OCI-M1 (cell line): ENCODE data around the gene LSMEM2.
"Not testable (repeated sequence)": the region's sequence is repeated elsewhere in the genome, so short reads cannot be mapped to it uniquely, and the experiment has no call there.

Source experiments
- DNase-seq: peaks from one replicate; lab custom pipeline; 2025; lab: John Stamatoyannopoulos, UW

The LSMEM2 gene

GRCh38 chr3:50298836-50299637 is 20.1 kb downstream of the LSMEM2 start, which contains the start of the genes HYAL3 and NAA80:
Gene HYAL3, minus strand, starts transcription at chr3:50299405. Its CDS starts 3,803 bp downstream, at chr3:50295602.
Gene NAA80, minus strand, starts transcription at chr3:50299405. Its CDS starts 1,942 bp downstream, at chr3:50297463.
- peak; percentile 98 for DNase-seq

DNA sequence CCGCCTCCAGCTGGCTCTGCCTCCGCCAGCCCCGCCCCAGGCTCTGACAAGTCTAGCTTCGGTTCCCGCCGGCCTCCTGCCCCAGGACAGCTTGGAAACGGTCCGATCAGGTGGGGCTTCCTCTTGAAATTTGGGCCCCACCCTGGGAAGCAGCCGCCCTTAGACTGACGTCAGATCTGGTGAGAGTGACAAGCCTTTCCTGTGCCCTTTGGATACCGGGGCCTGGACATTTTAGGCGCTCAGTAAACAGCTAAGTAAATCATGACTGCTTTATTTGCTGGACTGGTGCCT is 20.7 kb downstream of the LSMEM2 start:
- no peak for DNase-seq

GRCh38 chr3:50299929-50300680 is 21.2 kb downstream of the LSMEM2 start:
- DNase-seq: peak; percentile 30

- no peak for DNase-seq
These were observed 21.9 kb downstream of the LSMEM2 start for GRCh38 chr3:50300681-50301254.

DNA sequence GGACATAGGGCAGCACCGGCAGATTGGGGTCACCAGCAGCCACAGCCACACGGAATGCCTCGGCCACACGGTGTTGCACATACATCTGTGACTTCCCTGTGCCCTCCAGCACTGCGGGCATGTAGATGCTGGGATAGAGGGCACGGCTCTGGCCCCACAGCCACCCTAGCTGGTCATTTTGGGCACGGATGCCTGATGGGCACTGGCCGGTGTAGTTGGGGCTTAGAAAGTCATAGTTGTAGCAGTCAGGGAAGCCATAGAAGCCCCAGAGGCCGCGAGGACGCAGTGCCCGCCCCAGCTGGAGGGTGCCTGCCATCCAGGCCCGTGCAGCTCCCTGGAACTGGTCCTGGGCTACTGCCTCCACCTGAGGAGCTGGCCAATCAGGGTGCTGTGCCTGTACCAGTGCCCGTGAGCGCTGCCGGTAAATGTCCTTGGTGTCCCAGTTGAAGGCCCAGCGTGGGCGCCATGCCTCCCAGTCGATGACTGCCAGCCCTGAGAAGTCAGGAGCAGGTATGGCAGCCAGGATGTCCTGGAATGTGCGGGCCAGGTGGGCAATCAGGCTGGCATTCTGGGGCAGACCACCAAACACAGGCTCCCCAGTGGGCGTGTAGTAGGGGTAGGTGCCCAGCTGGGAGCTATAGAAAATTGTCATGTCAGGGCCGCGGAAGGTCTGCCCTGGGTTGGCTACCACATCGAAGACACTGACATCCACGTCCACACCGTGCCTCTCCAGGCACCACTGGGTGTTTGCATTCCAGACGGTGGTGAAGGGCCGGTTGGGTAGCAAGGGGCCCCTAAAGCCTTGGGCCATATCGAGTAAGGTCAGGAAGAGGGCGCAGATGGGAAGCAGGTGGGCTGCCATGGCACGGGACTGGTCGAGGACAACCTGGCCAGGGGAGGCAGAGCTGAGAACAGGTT is 23.5 kb downstream of the LSMEM2 start:
- DNase-seq: no peak

DNA sequence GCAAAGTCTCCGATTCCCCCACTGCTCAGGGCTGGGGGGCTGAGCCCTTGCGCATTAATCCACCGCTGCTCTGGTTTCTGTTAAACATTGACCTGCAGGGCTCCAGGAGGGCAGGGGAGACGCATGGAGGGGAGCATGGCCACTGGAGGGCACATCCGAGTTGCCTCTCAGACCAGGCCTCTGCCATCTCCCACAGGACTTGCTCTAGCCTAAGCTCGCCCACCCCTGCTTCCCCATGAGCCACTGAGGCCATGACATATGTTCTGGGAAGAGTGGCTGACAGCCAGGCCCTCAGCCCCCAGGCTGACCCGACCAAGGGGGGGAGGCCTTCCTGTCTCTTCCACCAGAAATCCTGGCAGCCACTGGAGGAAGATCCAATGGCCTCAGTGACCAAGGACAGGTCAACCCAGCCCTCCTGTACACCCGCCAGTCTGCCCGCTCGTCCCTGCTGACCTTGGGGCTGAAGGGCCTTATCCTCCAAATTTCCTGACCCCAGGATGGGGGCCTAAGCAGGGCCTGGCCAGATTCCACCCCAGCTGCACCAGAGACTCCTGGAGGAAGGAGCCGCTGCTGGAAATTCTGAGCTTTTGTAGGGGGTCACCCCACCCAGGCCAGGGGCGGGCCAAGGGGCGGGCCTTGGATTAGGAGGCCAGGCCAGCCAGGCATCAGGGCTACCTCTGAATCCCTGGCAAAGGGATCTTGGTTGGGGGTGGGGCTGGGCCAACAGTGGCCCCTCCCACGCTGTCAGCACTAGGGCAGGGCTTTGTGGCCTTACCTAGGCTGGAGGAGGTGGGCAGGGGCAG is 24.3 kb downstream of the LSMEM2 start, which contains the start of gene HYAL1:
TSS of gene HYAL1 (minus strand) at position 562 of the 803 bp plus-strand sequence. CDS start 618 bp downstream, outside the sequence.
- DNase-seq: no peak

DNA sequence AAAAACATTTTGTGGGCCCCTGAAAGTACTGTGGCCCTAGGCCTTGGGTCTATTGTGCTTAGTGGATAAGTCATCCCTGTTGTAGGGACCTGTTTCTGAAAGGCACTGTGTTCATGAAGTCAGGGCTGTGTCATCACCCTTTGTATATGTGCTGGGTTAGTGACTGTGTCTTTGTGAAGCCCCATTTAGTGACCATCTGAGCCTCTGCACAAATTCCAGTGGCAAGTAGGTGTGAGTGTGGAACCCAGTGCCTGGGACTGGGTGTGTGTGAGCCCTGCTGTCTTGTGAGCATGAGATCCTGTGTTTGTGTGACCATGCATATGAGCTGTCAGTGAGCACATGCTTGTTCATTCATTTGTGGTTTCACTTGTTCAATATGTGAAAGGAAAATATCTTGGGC is 25.7 kb downstream of the LSMEM2 start:
- DNase-seq: no peak

DNA sequence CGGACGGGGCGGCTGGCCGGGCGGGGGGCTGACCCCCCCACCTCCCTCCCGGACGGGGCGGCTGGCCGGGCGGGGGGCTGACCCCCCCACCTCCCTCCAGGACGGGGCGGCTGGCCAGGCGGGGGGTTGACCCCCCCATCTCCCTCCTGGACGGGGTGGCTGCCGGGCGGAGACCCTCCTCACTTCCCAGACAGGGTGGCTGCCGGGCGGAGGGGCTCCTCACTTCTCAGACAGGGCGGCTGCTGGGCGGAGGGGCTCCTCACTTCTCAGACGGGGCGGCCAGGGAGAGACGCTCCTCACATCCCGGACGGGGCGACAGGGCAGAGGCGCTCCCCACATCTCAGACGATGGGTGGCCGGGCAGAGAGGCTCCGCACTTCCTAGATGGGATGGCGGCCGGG is 33.2 kb downstream of the LSMEM2 start:
- DNase-seq: not testable (repeated sequence)

DNA sequence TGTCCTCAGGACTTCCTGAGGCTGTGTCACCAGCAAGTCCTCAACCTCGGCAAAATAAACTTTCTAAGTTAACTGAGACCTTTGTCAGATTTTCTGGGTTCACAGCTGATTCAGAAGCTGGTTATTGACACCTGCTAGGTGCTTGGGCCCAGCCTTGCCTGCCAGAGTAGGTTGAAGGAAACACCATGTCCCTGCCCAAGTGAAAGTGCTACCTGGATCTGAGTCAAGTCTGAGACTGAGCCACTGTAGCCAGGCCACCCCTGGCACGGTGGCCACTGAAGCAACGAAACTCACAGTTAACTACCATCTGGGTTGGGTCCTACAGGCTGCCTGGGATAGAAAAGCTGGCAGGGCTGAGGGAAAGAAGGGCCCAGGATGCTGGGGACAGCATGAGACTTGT is 35.5 kb downstream of the LSMEM2 start:
- DNase-seq: no peak

DNA sequence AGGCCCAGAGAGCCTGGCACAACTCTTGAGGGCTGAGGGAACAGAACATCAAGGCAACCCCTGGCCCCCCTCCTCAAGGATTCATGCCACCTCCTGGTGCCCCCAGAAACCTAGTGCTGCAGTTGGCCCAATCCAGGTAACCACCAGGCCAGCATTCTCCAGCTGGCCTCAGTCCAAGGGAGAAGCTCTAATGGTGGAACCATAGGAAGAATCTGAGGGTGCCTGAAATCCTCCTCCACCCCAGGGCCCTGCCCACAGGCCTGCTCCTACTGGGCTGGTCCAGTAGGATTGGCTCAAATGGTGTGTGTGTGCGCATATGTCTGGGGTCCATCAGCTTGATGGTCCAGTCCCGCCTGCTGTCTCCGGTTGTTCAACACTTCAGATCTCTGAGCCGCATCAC is 35.9 kb downstream of the LSMEM2 start:
- no peak for DNase-seq

- no peak for DNase-seq
These were observed 37.9 kb downstream of the LSMEM2 start for GRCh38 chr3:50316657-50317242.

- no peak for DNase-seq
These were observed 38.4 kb downstream of the LSMEM2 start for GRCh38 chr3:50317300-50317699.

DNA sequence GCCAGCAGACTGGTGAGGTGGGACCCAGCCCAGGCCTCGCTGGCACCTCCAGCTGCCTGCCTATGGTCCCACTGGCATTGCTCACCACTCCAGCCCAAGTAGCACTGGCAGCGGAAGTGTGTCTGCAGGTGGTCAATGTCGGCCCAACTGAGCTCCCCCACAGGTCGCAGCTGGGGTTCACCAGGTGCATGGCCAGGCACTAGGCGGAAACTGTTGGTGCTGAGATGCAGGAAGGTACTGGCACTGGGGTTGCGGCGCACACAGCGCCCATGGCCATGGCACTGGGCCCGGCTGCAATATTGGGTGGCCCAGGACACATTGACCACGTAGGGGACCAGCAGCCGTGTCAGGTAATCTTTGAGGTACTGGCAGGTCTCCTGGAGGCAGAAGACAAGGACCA is 39.3 kb downstream of the LSMEM2 start:
- no peak for DNase-seq

GRCh38 chr3:50318615-50319014 is 39.7 kb downstream of the LSMEM2 start:
- DNase-seq: no peak

DNA sequence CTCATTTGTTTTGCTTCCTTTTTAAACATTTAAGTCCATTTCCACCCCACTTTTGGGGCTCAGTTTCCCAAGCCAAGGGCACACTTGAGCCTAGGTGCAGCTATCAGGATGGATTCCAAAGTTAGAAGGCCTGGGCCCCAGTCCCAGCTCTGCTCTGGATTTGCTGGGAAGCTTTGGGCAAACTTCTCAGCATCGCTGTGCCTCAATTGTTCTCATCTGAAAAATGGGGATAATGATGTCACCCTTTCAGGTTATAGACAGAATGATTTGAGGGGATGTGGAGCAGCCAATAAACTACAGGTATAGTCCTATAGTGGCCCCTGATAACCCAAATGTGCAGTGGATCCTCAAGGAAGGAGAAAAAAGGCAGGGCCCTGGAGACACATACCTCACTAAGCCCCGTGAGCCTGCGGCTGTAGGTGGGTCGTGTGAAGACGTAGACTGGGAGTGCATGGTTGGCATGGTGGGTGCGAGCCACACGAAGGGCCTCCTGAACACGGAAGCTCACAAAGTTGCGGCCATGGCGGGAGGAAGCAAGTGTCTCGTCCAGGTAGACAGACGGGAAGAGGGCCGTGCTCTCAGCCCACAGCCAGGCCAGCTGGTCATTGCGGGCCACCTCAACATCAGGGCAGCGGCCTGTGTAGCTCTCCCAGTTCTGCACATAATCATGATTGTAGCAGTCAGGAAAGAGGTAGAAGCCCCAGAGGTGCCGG is 40.5 kb downstream of the LSMEM2 start:
- no peak for DNase-seq

- DNase-seq: no peak
These were observed 41.2 kb downstream of the LSMEM2 start for GRCh38 chr3:50319894-50320625.

DNA sequence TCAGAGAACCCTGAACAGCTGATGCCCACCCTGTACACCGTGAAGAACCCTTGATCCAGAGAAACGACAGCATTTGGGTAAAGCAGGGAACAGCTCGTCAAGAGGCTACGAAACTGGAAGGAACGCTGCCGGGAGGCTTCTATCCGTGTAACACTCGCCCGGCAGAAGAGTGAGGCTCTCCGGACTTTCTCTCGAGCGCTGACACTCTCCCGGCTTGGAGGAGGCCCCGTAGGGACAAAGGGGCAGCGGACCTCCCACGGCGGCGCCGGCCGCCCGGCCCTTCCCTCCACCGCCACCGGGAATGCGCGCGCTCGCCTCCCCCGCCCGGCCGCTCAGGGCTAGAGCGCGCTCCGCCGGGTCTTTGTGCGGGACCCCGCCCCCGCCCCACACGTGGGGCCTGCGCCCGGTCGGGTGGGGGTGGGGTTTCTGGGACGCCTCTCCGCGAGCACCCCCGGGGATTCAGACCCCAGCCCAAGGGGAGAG is 42.0 kb downstream of the LSMEM2 start:
- peak; percentile 79 for DNase-seq

DNA sequence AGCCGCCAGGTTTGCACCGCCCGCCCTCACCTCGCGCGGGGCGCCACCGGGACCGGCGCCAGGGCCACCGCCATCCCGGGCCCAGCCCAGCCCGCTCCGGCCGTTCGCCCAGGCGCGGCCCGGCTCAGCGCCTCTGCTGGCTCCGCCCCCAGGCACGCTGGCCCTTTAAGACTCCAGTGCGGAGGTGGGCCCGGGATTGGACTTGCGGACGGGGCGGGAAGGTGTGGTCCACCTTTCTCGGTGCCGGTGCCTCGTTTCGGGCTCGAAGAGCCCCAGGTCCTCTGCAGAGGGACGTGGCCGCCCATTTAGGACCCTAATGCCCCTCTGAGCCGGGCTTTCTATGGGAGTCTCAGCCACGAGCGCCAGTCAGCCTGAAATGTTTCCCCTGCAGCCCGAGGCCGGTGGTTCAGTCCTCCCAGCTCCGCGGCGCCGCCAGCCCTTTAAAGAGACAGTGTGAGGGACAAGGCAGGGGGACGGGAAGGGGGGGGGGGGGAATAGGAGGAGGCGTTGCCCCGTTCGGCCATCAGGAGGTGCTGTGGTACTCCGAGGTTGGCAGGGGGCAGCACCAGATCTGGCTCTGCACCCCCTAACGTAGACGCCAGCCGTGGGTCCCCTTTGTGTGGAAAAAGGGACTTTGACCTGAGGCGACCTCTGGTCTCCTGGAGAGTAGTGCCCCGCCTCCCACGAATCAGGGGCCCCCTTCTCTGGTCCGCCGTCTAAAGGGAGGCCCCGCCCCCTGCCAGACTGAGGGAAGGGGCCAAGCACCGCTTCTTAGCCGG is 42.6 kb downstream of the LSMEM2 start:
- DNase-seq: peak; percentile 87

- no peak for DNase-seq
These were observed 43.2 kb downstream of the LSMEM2 start for GRCh38 chr3:50322115-50322385.
